HepG2 (cell line): ENCODE data around the gene CERS5. TPM values are rescaled to one million over a fixed set of nuclear protein-coding genes. Genes with fewer than 3 reads are reported as not detected.
A peak's percentile ranks its signal among the peaks of the same experiment; 100 is the strongest.

ENCODE experiments used
- BCL3 ChIP-seq: sonication (generic); formaldehyde crosslinking; IDR thresholded peaks from 2 replicates; pipeline ENCODE4 v1.5.1; 2020; ENCODE audit warnings: mild to moderate bottlenecking, missing genetic modification reagents, moderate library complexity
- EHMT2 ChIP-seq: fragments of 200-600 bp; sonication (generic); IDR thresholded peaks from 2 replicates; pipeline ENCODE4 v1.7.0; 2017; ENCODE audit warnings: antibody characterized with exemption, low read depth, low read length, borderline replicate concordance
- ELF1 ChIP-seq: sonication (generic); formaldehyde crosslinking; IDR thresholded peaks from 2 replicates; pipeline ENCODE4 v1.4.0; 2020; ENCODE audit warnings: missing genetic modification reagents
- ETV5 ChIP-seq: IDR thresholded peaks from 2 replicates; pipeline ENCODE4 v1.6.1; 2018; ENCODE audit warnings: missing biosample characterization, missing genetic modification reagents, inconsistent platforms, borderline replicate concordance
- FOXP4 ChIP-seq: sonication (generic); formaldehyde crosslinking; IDR thresholded peaks from 2 replicates; pipeline ENCODE4 v1.4.0; 2020; ENCODE audit warnings: missing genetic modification reagents
- MTA1 ChIP-seq: sonication (generic); formaldehyde crosslinking; IDR thresholded peaks from 2 replicates; pipeline ENCODE4 v1.4.0; 2020; ENCODE audit warnings: missing genetic modification reagents, mild to moderate bottlenecking, borderline replicate concordance
- NR2F2 ChIP-seq: IDR thresholded peaks from 2 replicates; pipeline ENCODE4 v1.6.1; 2012; ENCODE audit warnings: low read depth, inconsistent platforms, borderline replicate concordance
- NR3C1 ChIP-seq: sonication (generic); formaldehyde crosslinking; IDR thresholded peaks from 2 replicates; pipeline ENCODE4 v1.4.0; 2020; ENCODE audit warnings: missing genetic modification reagents
- PHF20 ChIP-seq: sonication (generic); formaldehyde crosslinking; IDR thresholded peaks from 2 replicates; pipeline ENCODE4 v1.5.0; 2020; ENCODE audit warnings: mild to moderate bottlenecking, missing genetic modification reagents
- PHF8 ChIP-seq: sonication (generic); formaldehyde crosslinking; IDR thresholded peaks from 2 replicates; pipeline ENCODE4 v1.5.0; 2020; ENCODE audit warnings: missing genetic modification reagents
- REL ChIP-seq: sonication (generic); formaldehyde crosslinking; conservative IDR thresholded peaks from 2 replicates; pipeline ENCODE4 v1.8.0; 2022; ENCODE audit warnings: mild to moderate bottlenecking, missing genetic modification reagents, moderate library complexity
- REPIN1 ChIP-seq: sonication (generic); formaldehyde crosslinking; IDR thresholded peaks from 2 replicates; pipeline ENCODE4 v1.8.0; 2022; ENCODE audit warnings: missing genetic modification reagents, low read depth, mild to moderate bottlenecking, borderline replicate concordance
- SALL1 ChIP-seq: sonication (generic); formaldehyde crosslinking; IDR thresholded peaks from 2 replicates; pipeline ENCODE4 v1.8.0; 2022; ENCODE audit warnings: mild to moderate bottlenecking, missing genetic modification reagents
- SSRP1 ChIP-seq: IDR thresholded peaks from 2 replicates; pipeline ENCODE4 v1.6.1; 2016; ENCODE audit warnings: control low read depth
- ZBTB33 ChIP-seq: sonication (generic); formaldehyde crosslinking; IDR thresholded peaks from 2 replicates; pipeline ENCODE4 v1.4.0; 2020; ENCODE audit warnings: missing genetic modification reagents
- ZBTB34 ChIP-seq: sonication (generic); formaldehyde crosslinking; IDR thresholded peaks from 2 replicates; pipeline ENCODE4 v1.8.0; 2022; ENCODE audit warnings: mild to moderate bottlenecking, missing genetic modification reagents
- ZFY ChIP-seq: sonication (generic); formaldehyde crosslinking; IDR thresholded peaks from 2 replicates; pipeline ENCODE4 v1.4.0; 2020; ENCODE audit warnings: missing genetic modification reagents
- ZNF451 ChIP-seq: sonication (generic); formaldehyde crosslinking; IDR thresholded peaks from 2 replicates; pipeline ENCODE4 v1.5.0; 2020; ENCODE audit warnings: mild to moderate bottlenecking, missing genetic modification reagents
- ZNF616 ChIP-seq: sonication (generic); formaldehyde crosslinking; IDR thresholded peaks from 2 replicates; pipeline ENCODE4 v1.5.0; 2020; ENCODE audit warnings: low read depth, mild to moderate bottlenecking, missing genetic modification reagents
- ZNF761 ChIP-seq: sonication (generic); formaldehyde crosslinking; conservative IDR thresholded peaks from 2 replicates; pipeline ENCODE4 v1.4.0; 2020; ENCODE audit warnings: mild to moderate bottlenecking, missing genetic modification reagents
- ZNF772 ChIP-seq: sonication (generic); formaldehyde crosslinking; IDR thresholded peaks from 2 replicates; pipeline ENCODE4 v1.5.0; 2020; ENCODE audit warnings: mild to moderate bottlenecking, missing genetic modification reagents
- ZNF788 ChIP-seq: sonication (generic); formaldehyde crosslinking; IDR thresholded peaks from 2 replicates; pipeline ENCODE4 v1.5.0; 2020; ENCODE audit warnings: mild to moderate bottlenecking, missing genetic modification reagents, borderline replicate concordance
- ZNF790 ChIP-seq: sonication (generic); formaldehyde crosslinking; IDR thresholded peaks from 2 replicates; pipeline ENCODE4 v1.8.0; 2022; ENCODE audit warnings: missing genetic modification reagents, mild to moderate bottlenecking, borderline replicate concordance
- ZSCAN9 ChIP-seq: IDR thresholded peaks from 2 replicates; pipeline ENCODE4 v1.6.1; 2016; ENCODE audit warnings: borderline replicate concordance
- polyA plus RNA-seq, 8 experiments: library from polyadenylated mRNA; depleted of rRNA in 3 of 8; stranded (reverse) in 7 of 8; unstranded in 1 of 8; fragments of >200 nt; fragmentation: Illumina TruSeq in 4 of 8; extraction: Trizol in 4 of 8; gene quantifications; 2 replicates each; pipeline versions ENCODE4 v1.2.1 to v1.2.3, GENCODE V29; 2011 to 2016; ENCODE audit warnings: low read depth in 4 of 8, missing spikeins in 1 of 8, mixed read lengths in 1 of 8; ENCODE audit not compliant: insufficient read depth in 1 of 8
- total RNA-seq, 5 experiments: library from RNA; depleted of rRNA; stranded (reverse); fragments of >200 nt; fragmentation: Illumina TruSeq; extraction: Trizol; gene quantifications; 2 replicates each; pipeline ENCODE4 v1.2.3, GENCODE V29; 2016; ENCODE audit warnings: low read depth in 1 of 5

The CERS5 gene
- total and polyA plus RNA-seq, 2 of the 13 experiments (the other 11 are each of a cell fraction or from before 2014, with no cell fraction given): 22.3 to 48.8 TPM

- TF ChIP-seq MTA1 (CRISPR knock-in tag) (peak; percentile 59; the same call in 1 of the 2 replicates), ETV5 (no peak; the same call in 1 of the 2 replicates), EHMT2 (no peak), REL (CRISPR knock-in tag) (no peak), ELF1 (CRISPR knock-in tag) (peak; percentile 98), PHF20 (CRISPR knock-in tag) (peak; percentile 83), ZBTB34 (peak; percentile 65; the same call in 1 of the 2 replicates), PHF8 (CRISPR knock-in tag) (peak; percentile 83), NR2F2 (no peak), ZNF772 (CRISPR knock-in tag) (peak; percentile 81), ZNF451 (CRISPR knock-in tag) (0 out of 2 replicates have a peak, but pooled peaks have one; percentile 84), ZFY (CRISPR knock-in tag) (peak; percentile 90), ZNF761 (CRISPR knock-in tag) (no peak), ZNF790 (0 out of 2 replicates have a peak, but pooled peaks have one; percentile 46), NR3C1 (CRISPR knock-in tag) (no peak), SALL1 (CRISPR knock-in tag) (peak; percentile 61), ZNF616 (CRISPR knock-in tag) (peak; percentile 80; the same call in 1 of the 2 replicates), ZSCAN9 (CRISPR knock-in tag) (peak; percentile 26; the same call in 1 of the 2 replicates), BCL3 (CRISPR knock-in tag) (peak; percentile 82; the same call in 1 of the 2 replicates), REPIN1 (CRISPR knock-in tag) (peak; percentile 83; the same call in 1 of the 2 replicates), ZBTB33 (CRISPR knock-in tag) (no peak), FOXP4 (CRISPR knock-in tag) (no peak), SSRP1 (CRISPR knock-in tag) (no peak), ZNF788 (CRISPR knock-in tag) (peak; percentile 64; the same call in 1 of the 2 replicates)
Observed at GRCh38 chr12:50111693-50112455, 55.3 kb downstream of the CERS5 start, which contains the start of gene COX14 (continued).
